NB4 (cell line): ENCODE data around the gene SLC35F1.

Experiments
- POLR2A ChIP-seq: IDR thresholded peaks from 2 replicates; pipeline ENCODE4 v1.6.1; 2011; ENCODE audit warnings: mild to moderate bottlenecking; ENCODE audit not compliant: insufficient read length; ENCODE audit errors: extremely low read depth
- TF ChIP-seq, protein P1 (sequence below): IDR thresholded peaks from one replicate; pipeline ENCODE4 v1.5.1; 2012; ENCODE audit warnings: low read depth, low read length

DNA sequence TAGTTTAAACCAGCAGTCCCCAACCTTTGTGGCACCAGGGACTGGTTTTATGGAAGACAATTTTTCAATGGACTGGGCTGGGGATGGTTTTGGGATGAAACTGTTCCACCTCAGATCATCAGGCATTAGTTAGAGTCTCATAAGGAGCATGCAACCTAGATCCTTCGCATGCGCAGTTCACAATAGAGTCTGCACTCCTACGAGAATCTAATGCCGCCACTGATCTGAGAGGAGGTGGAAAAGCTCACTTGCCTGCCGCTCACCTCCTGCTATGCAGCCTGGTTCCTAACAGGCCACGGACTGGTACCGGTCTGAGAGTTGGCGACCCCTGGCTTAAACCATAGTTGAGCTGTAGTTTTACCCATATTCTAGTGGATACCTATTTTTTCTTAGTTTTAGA, 154.6 kb downstream of the SLC35F1 start:
- TF ChIP-seq POLR2A, result no peak
- TF ChIP-seq, protein P1, sequence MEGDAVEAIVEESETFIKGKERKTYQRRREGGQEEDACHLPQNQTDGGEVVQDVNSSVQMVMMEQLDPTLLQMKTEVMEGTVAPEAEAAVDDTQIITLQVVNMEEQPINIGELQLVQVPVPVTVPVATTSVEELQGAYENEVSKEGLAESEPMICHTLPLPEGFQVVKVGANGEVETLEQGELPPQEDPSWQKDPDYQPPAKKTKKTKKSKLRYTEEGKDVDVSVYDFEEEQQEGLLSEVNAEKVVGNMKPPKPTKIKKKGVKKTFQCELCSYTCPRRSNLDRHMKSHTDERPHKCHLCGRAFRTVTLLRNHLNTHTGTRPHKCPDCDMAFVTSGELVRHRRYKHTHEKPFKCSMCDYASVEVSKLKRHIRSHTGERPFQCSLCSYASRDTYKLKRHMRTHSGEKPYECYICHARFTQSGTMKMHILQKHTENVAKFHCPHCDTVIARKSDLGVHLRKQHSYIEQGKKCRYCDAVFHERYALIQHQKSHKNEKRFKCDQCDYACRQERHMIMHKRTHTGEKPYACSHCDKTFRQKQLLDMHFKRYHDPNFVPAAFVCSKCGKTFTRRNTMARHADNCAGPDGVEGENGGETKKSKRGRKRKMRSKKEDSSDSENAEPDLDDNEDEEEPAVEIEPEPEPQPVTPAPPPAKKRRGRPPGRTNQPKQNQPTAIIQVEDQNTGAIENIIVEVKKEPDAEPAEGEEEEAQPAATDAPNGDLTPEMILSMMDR, result no peak
